Measurements from ENCODE around the gene ITGAL. TPM values are rescaled to one million over a fixed set of nuclear protein-coding genes. Genes with fewer than 3 reads are reported as not detected.

The ITGAL gene
- total and polyA plus RNA-seq, 2 of the 8 experiments (the other 6 are each of a cell fraction or from before 2014, with no cell fraction given), result not detected

DNA sequence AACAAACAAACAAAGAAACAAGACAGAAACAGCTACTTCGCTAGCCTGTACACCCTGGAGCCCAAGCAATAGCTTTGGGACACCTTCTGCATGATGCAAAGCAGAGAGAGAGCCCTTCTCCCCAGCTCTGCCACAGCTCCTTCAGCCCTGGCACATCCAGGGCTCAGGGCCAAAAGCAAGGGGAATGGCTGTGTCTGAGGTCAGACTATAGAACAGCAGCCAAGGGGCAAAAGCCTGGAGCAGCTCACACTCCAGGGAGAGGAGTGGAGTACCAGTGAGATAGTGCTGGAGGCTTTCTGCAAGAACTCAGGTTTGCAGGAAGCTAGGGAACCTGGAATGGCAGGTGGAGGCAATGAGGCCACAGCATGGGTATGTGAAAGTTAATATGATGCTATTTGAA is 15.3 kb upstream of the ITGAL start:
- Histone ChIP-seq H2BK15ac (ENCODE audit: low read length) (no peak overlapping the region), H3K56ac (replicated peaks; ENCODE audit: insufficient read length, low read depth, low read length) (no peak overlapping the region), H3K4me1 (replicated peaks in 1 of 4; ENCODE audit: control insufficient read depth in 3 of 4, insufficient read depth in 4 of 4, low read length in 3 of 4) (no peaks in the 10 kb centered on the region), H2AK5ac (ENCODE audit: low read depth, low read length) (no peak overlapping the region), H2BK12ac (ENCODE audit: low read depth, low read length) (no peak overlapping the region), H3K79me1 (ENCODE audit: low read depth, low read length) (no peaks in the 10 kb centered on the region), H3K14ac (ENCODE audit: insufficient read length) (no peak overlapping the region), H3K4ac (replicated peaks; ENCODE audit: insufficient read length, low read depth, low read length) (no peak overlapping the region), H2BK5ac (ENCODE audit: low read depth, low read length) (no peak overlapping the region), H3K79me2 (ENCODE audit: control insufficient read depth in 1 of 2, insufficient read depth in 2 of 2, low read length in 2 of 2) (no peaks in the 10 kb centered on the region), H3K4me3 (ENCODE audit: extremely low read depth in 1 of 4, insufficient read depth in 2 of 4, low read depth in 3 of 4, low read length in 4 of 4) (no peak overlapping the region), H3K27ac (ENCODE audit: low read depth, low read length) (no peak overlapping the region), H4K8ac (ENCODE audit: extremely low read depth, insufficient read depth, low read length) (no peak overlapping the region), H3K27me3 (replicated peaks in 1 of 4; ENCODE audit: control insufficient read depth in 3 of 4, extremely low read depth in 1 of 4, insufficient read depth in 3 of 4, low read length in 3 of 4) (no peaks in the 10 kb centered on the region; a peak in 1 of 7 replicates), H3K36me3 (ENCODE audit: control insufficient read depth in 2 of 4, insufficient read depth in 4 of 4, low read length in 3 of 4) (no peaks in the 10 kb centered on the region), H2AFZ (ENCODE audit: low read length) (no peak overlapping the region), H3K18ac (ENCODE audit: extremely low read depth, low read length) (no peak overlapping the region), H3K9me3 (ENCODE audit: insufficient read depth in 2 of 2, low read depth in 1 of 2, low read length in 1 of 2) (no peaks in the 10 kb centered on the region), H4K20me1 (replicated peaks in 1 of 2; ENCODE audit: control insufficient read depth in 1 of 2, insufficient read depth in 2 of 2, low read length in 2 of 2) (no peaks in the 10 kb centered on the region), H2BK20ac (ENCODE audit: low read length) (no peak overlapping the region), H3K23ac (ENCODE audit: insufficient read length) (no peak overlapping the region), H3K23me2 (ENCODE audit: low read depth, low read length) (no peaks in the 10 kb centered on the region), H3K9ac (replicated peaks in 1 of 4; ENCODE audit: extremely low read depth in 1 of 4, low read depth in 3 of 4, low read length in 3 of 4) (no peak overlapping the region), H2BK120ac (replicated peaks; ENCODE audit: low read depth, low read length) (no peak overlapping the region), H3K4me2 (ENCODE audit: insufficient read depth in 1 of 2, low read depth in 2 of 2, low read length in 2 of 2) (no peak overlapping the region), H4K5ac (ENCODE audit: insufficient read length, low read depth, low read length) (no peak overlapping the region), H4K91ac (replicated peaks; ENCODE audit: insufficient read length, low read length) (no peak overlapping the region)
- FAIRE-seq (no peak), DNase-seq (ENCODE audit: low read depth in 1 of 2, low spot score in 2 of 2) (no peak)
- no peak for TF ChIP-seq KDM1A (IDR thresholded peaks at IDR 0.05; ENCODE audit: borderline replicate concordance, low read length)
- no peak for TF ChIP-seq TAF1 (IDR thresholded peaks at IDR 0.05; ENCODE audit: low read depth, low read length)
- TF ChIP-seq, protein P1, sequence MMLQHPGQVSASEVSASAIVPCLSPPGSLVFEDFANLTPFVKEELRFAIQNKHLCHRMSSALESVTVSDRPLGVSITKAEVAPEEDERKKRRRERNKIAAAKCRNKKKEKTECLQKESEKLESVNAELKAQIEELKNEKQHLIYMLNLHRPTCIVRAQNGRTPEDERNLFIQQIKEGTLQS (IDR thresholded peaks at IDR 0.05; ENCODE audit: insufficient read depth, low read depth, low read length), result no peak
- TF ChIP-seq, protein P2, sequence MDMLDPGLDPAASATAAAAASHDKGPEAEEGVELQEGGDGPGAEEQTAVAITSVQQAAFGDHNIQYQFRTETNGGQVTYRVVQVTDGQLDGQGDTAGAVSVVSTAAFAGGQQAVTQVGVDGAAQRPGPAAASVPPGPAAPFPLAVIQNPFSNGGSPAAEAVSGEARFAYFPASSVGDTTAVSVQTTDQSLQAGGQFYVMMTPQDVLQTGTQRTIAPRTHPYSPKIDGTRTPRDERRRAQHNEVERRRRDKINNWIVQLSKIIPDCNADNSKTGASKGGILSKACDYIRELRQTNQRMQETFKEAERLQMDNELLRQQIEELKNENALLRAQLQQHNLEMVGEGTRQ (IDR thresholded peaks at IDR 0.05; ENCODE audit: low read length), result no peak
- POLR2A ChIA-PET (ENCODE audit: partially characterized antibody), result interaction anchor here (0.9 to 1.6 kb wide), 3 partner anchors 18 to 129 kb away, joined by 3 to 4 read pairs (median 3); no protein-coding TSS in a partner anchor
- 92% methylated on average over 1 of the region's 1 CpG; no CpG with 5 or more reads in 1 of the 2 experiments for WGBS, 2 experiments (ENCODE audit: extremely low coverage in 1 of 2, insufficient coverage in 1 of 2, insufficient read length in 1 of 2, insufficient replicate concordance in 2 of 2, low coverage in 1 of 2, low lambda C conversion rate in 2 of 2, missing lambda C conversion rate in 1 of 2)
- CTCF ChIA-PET (ENCODE audit: partially characterized antibody), result interaction anchor here (0.6 to 4.1 kb wide), 13 partner anchors 9 to 158 kb away, joined by 3 to 21 read pairs (median 6); partner anchors contain the start of genes DCTPP1 and ZNF747
